Measurements from ENCODE around the gene NEU2.

GRCh38 chr2:233056961-233057605 is 24.6 kb downstream of the NEU2 start:
- no peak for TF ChIP-seq NRF1 (conservative IDR thresholded peaks at IDR 0.05; ENCODE audit: low read depth, low read length)
- no peak for TF ChIP-seq TAF1 (IDR thresholded peaks at IDR 0.05; ENCODE audit: borderline replicate concordance, low read depth, low read length)
- no peak for TF ChIP-seq YY1 (IDR thresholded peaks at IDR 0.05; ENCODE audit: low read depth, low read length)
- TF ChIP-seq SP1 (IDR thresholded peaks at IDR 0.05; ENCODE audit: low read depth, low read length): no peak
- TF ChIP-seq HDAC6 (IDR thresholded peaks at IDR 0.05; ENCODE audit: unreplicated experiment): no peak
- no peak for TF ChIP-seq ZBTB33 (IDR thresholded peaks at IDR 0.05)
